ENCODE data around the gene WBP2. TPM values are rescaled to one million over a fixed set of nuclear protein-coding genes. Genes with fewer than 3 reads are reported as not detected.

Gene WBP2
- total and polyA plus RNA-seq, 2 of the 13 experiments (the other 11 are each of a cell fraction or from before 2014, with no cell fraction given) = 29.2 to 29.5 TPM

- TF ChIP-seq AHDC1 (CRISPR knock-in tag; IDR thresholded peaks at IDR 0.05; ENCODE audit: borderline replicate concordance) (peak; percentile 62), ZFP36 (IDR thresholded peaks at IDR 0.05; ENCODE audit: borderline replicate concordance, low read depth, low read length, partially characterized antibody) (no peak), POLR2G (IDR thresholded peaks at IDR 0.05; ENCODE audit: low read depth, low read length) (no peak), JUND (CRISPR knock-in tag; IDR thresholded peaks at IDR 0.05) (no peak), NKX3-1 (CRISPR knock-in tag; IDR thresholded peaks at IDR 0.05) (no peak), IKZF4 (CRISPR knock-in tag; IDR thresholded peaks at IDR 0.05; ENCODE audit: borderline replicate concordance, low read depth, not compliant biosample characterization) (no peak), GTF3A (CRISPR knock-in tag; conservative IDR thresholded peaks at IDR 0.05) (no peak), DZIP1 (CRISPR knock-in tag; IDR thresholded peaks at IDR 0.05) (0 out of 2 replicates have a peak, but pooled peaks have one; percentile 58), ZBTB1 (CRISPR knock-in tag; IDR thresholded peaks at IDR 0.05; ENCODE audit: borderline replicate concordance) (no peak), CENPBD1 (CRISPR knock-in tag; IDR thresholded peaks at IDR 0.05; ENCODE audit: borderline replicate concordance, low read depth) (no peak), ZNF598 (CRISPR knock-in tag; IDR thresholded peaks at IDR 0.05; ENCODE audit: borderline replicate concordance) (no peak; the same call in 1 of the 2 replicates), ESRRA (CRISPR knock-in tag; IDR thresholded peaks at IDR 0.05; ENCODE audit: low read depth) (peak; percentile 9; the same call in 1 of the 2 replicates), MIER3 (CRISPR knock-in tag; IDR thresholded peaks at IDR 0.05; ENCODE audit: borderline replicate concordance) (no peak), BORCS8-MEF2B (CRISPR knock-in tag; IDR thresholded peaks at IDR 0.05) (no peak), ZNF788 (CRISPR knock-in tag; IDR thresholded peaks at IDR 0.05; ENCODE audit: borderline replicate concordance) (no peak; the same call in 1 of the 2 replicates), RXRB (CRISPR knock-in tag; IDR thresholded peaks at IDR 0.05; ENCODE audit: borderline replicate concordance) (peak; percentile 27; the same call in 1 of the 2 replicates), TSC22D2 (CRISPR knock-in tag; IDR thresholded peaks at IDR 0.05; ENCODE audit: borderline replicate concordance) (no peak; the same call in 1 of the 2 replicates), ZNF7 (CRISPR knock-in tag; IDR thresholded peaks at IDR 0.05) (no peak), SATB2 (CRISPR knock-in tag; IDR thresholded peaks at IDR 0.05) (no peak)
Observed at GRCh38 chr17:75848523-75849278, 6.4 kb downstream of the WBP2 start (continued).

All from HepG2 (cell line).